Osteocyte (in vitro differentiated cells): ENCODE measurements around the gene DOHH. TPM values are rescaled to one million over a fixed set of nuclear protein-coding genes. Genes with fewer than 3 reads are reported as not detected.

Source experiments
- DNase-seq: peaks from one replicate; pipeline ENCODE4 v3.0.0; 2021; ENCODE audit warnings: mixed read lengths; ENCODE audit not compliant: unreplicated experiment; ENCODE audit errors: extremely low spot score
- H3K27ac Mint-ChIP-seq: one replicate; pipeline ENCODE4 v1.8.0; 2021; ENCODE audit warnings: mild to moderate bottlenecking, mixed read lengths; ENCODE audit not compliant: unreplicated experiment
- H3K27me3 Mint-ChIP-seq: one replicate; pipeline ENCODE4 v1.8.0; 2021; ENCODE audit warnings: mixed read lengths; ENCODE audit not compliant: unreplicated experiment
- H3K36me3 Mint-ChIP-seq: one replicate; pipeline ENCODE4 v1.8.0; 2021; ENCODE audit warnings: mixed read lengths; ENCODE audit not compliant: unreplicated experiment
- H3K4me1 Mint-ChIP-seq: one replicate; pipeline ENCODE4 v1.8.0; 2021; ENCODE audit warnings: mixed read lengths; ENCODE audit not compliant: unreplicated experiment
- H3K4me3 Mint-ChIP-seq: one replicate; pipeline ENCODE4 v1.8.0; 2021; ENCODE audit warnings: mild to moderate bottlenecking, moderate library complexity, mixed read lengths; ENCODE audit not compliant: unreplicated experiment
- H3K9me3 Mint-ChIP-seq: one replicate; pipeline ENCODE4 v1.8.0; 2021; ENCODE audit warnings: mixed read lengths; ENCODE audit not compliant: unreplicated experiment
- CTCF ChIP-seq: fragments of 200-600 bp; sonication (generic); IDR thresholded peaks from 2 replicates; pipeline ENCODE4 v1.5.0; 2021; ENCODE audit warnings: antibody characterized with exemption, mild to moderate bottlenecking, moderate library complexity
- total RNA-seq: library from RNA; stranded (reverse); gene quantifications from 2 replicates; pipeline ENCODE4 v1.2.1, GENCODE V29; 2021

DOHH gene
- total RNA-seq, 1 donor from 2014 or later = 10.8 TPM

GRCh38 chr19:3497757-3498520, 2.5 kb downstream of the DOHH start:
- H3K9me3 Mint-ChIP-seq = no peaks in the 10 kb centered on the region
- TF ChIP-seq CTCF = no peak
- H3K36me3 Mint-ChIP-seq = peaks cover 10% of the 10 kb centered on the region
- H3K4me1 Mint-ChIP-seq = peaks cover 15% of the 10 kb centered on the region
- no peak overlapping the region for H3K27ac Mint-ChIP-seq
- H3K27me3 Mint-ChIP-seq = no peaks in the 10 kb centered on the region
- H3K4me3 Mint-ChIP-seq = peak overlapping the region; percentile 27
- no peak for DNase-seq

DNA sequence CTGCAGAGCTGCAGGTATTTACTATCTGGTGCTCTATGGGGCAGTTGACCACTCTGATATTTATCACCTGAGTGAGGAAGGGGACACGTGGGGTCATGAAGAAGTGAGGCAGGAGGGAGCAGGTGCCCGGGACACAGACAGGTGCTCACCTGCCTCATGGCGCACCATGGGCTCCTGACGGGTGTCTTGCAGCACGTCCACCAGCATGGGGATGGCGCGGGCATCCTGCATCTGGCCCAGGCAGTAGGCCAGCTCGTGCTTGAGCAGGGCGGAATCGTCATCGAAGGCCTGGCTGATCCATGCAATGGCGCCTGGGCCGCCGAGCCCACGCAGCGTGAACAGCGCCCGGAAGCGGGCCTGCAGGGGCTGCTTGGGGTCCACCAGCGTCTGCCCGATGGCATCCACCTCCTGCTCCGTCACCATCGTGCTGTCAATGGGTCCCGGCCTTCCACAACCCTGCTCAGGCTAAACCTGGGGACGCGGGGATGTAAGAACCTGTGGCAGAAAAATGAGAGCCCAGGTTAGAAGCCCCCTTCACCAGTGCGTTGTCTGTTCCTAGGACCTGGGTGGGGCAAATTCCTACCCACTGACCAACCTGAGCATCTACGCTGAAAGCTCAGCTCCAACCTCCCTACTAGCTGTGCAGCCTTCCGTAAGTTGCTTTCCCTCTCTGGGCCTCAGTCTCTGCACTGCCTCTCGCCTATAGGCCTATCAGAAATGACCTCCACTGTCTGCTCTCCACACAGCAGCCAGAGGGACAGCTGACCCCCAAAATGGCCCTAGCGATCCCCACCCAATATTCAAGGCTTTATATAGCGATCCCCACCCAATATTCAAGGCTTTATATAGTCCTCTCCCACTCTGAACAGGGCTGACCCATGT, 3.8 kb downstream of the DOHH start:
- no peak for DNase-seq
- Mint-ChIP-seq H3K4me3 (no peak overlapping the region), H3K9me3 (no peaks in the 10 kb centered on the region), H3K27me3 (no peaks in the 10 kb centered on the region), H3K36me3 (peaks cover 13% of the 10 kb centered on the region), H3K27ac (peak overlapping the region; percentile 34), H3K4me1 (peaks cover 15% of the 10 kb centered on the region)
- no peak for TF ChIP-seq CTCF

DNA sequence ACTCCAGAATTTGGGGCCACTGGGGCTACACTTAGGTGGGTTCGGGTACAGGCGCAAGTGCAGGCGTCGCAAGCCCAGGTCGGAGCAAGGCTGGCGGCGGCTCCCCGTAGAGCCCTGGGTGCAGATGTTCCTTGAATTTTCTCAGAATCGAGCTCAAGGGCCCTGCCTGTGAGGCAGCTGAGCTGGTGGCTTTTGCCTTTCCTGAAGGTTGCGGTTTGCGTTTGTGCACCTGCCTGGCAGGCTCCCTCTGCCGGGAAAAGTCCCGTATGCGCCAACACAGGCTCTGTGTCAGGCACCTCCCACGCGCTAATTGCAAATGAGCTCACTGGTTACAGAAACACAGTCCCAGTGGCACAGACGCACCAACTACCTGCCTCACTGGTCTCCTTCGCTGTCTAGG, 5.9 kb downstream of the DOHH start:
- H3K27ac Mint-ChIP-seq = no peak overlapping the region
- no peak overlapping the region for H3K4me3 Mint-ChIP-seq
- no peaks in the 10 kb centered on the region for H3K9me3 Mint-ChIP-seq
- no peak for DNase-seq
- H3K4me1 Mint-ChIP-seq = peaks cover 7% of the 10 kb centered on the region
- no peak for TF ChIP-seq CTCF
- H3K27me3 Mint-ChIP-seq = no peaks in the 10 kb centered on the region
- H3K36me3 Mint-ChIP-seq = peaks cover 13% of the 10 kb centered on the region

DNA sequence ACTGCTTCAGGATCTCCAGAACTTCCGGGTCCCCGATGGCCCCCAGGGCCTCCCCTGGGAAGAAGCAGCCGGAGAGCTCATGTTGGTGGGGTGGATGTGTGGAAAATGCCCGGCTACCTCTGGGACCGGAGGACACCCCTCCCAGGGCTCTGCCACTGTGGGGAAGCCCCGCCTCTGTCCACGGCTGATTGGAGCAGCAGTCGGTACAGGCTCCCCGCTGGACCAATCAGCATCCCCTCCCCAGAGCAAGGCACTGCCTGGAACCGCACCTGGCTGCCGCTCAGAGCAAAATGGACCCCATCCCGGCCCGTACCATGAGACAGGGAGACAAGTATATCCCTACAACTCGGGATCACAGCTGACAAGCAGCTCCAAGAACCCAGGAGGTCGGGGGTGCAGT, 6.4 kb downstream of the DOHH start:
- Mint-ChIP-seq H3K4me1 (peaks cover 3% of the 10 kb centered on the region), H3K9me3 (no peaks in the 10 kb centered on the region), H3K27ac (no peak overlapping the region), H3K27me3 (no peaks in the 10 kb centered on the region), H3K4me3 (no peak overlapping the region), H3K36me3 (peaks cover 13% of the 10 kb centered on the region)
- TF ChIP-seq CTCF = no peak
- no peak for DNase-seq

DNA sequence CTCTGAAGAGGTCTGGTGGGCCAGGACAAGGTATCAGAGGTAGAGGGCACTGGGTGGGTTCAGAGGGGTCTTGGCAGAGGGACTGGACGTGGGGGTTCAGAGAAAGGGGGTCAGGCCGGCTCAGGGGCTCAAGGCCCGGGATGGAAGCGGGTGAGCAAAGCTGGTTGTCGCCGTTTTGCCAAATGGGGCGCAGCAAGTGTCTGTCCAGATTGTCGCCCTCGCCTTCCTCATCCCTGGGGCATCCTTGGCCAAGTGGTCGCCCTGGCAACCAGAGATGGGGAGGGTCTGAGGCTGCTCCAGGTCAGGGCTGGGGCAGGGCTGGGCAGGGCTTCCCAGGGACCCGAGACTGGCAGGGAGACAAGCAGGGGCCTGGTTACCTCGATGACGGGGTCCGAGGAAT, 6.8 kb downstream of the DOHH start:
- no peaks in the 10 kb centered on the region for H3K27me3 Mint-ChIP-seq
- H3K9me3 Mint-ChIP-seq = no peaks in the 10 kb centered on the region
- TF ChIP-seq CTCF = no peak
- no peak for DNase-seq
- no peaks in the 10 kb centered on the region for H3K4me1 Mint-ChIP-seq
- H3K27ac Mint-ChIP-seq = no peak overlapping the region
- peaks cover 13% of the 10 kb centered on the region for H3K36me3 Mint-ChIP-seq
- H3K4me3 Mint-ChIP-seq = no peak overlapping the region
